HUDEP-2 (cell line): ENCODE results near the gene RHEX.
"Not testable (repeated sequence)": the region's sequence is repeated elsewhere in the genome, so short reads cannot be mapped to it uniquely, and the experiment has no call there.

Source experiments
- DNase-seq, 76 experiments: peaks; one replicate each; lab custom pipeline; 2025; ENCODE audit not compliant: unreplicated experiment in 76 of 76; lab: John Stamatoyannopoulos, UW

Gene RHEX, protein sequence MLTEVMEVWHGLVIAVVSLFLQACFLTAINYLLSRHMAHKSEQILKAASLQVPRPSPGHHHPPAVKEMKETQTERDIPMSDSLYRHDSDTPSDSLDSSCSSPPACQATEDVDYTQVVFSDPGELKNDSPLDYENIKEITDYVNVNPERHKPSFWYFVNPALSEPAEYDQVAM

DNA sequence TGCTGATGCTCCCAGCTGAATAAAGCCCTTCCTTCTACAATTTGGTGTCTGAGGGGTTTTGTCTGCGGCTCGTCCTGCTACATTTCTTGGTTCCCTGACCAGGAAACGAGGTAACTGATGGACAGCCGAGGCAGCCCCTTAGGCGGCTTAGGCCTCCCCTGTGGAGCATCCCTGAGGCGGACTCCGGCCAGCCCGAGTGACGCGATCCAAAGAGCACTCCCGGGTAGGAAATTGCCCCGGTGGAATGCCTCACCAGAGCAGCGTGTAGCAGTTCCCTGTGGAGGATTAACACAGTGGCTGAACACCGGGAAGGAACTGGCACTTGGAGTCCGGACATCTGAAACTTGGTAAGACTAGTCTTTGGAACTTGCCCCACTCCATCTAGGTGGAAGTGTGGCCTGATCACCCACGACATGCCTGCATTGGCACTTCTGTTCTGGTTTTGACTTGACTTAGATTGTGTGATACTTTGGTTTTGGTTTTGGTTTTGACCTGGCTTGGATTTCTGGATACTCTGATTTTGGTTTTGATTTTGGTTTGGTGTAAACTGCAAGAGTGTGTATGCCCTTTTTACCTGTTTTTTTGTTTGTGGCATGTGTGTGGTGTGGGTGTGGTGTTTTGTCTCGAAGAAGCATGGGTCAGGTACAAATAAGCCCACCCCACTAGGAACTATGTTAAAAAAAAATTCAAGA lies at the start of gene RHEX:
Gene RHEX, plus strand, starts transcription at position 255 of the 692 bp plus-strand sequence. CDS start 44,656 bp downstream, outside the sequence.
- not testable (repeated sequence) for DNase-seq

DNA sequence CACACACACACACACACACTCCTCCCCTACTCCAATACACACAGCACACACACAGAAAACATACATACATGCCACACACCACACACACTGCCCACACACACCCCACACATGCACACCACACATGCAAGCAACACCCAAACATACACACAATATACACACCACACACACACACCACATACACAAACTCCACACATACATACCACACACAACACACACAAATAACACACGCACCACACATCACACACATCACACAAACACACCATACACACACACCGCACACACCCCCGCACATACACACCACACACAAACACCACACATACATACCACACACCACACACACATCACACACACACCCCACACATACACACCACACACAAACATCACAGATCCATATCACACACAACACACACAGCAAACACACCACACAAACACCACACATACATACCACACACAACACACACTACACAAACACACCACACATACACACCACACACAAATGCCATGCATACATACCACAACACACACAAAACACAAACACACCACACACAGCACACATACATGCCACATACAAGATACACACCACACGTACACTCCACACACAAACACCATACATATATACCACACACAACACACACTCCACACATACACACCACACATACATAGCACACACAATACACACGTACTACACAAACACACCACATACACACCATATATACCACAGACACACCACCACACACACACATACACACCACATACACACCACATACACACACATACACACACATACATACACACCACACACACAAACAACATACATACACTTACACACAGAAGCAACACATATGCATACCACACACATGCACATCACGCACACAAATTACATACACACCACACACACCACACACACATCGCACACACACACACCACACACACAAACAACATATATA lies 48.8 kb upstream of the RHEX start:
- no peak for DNase-seq

DNA sequence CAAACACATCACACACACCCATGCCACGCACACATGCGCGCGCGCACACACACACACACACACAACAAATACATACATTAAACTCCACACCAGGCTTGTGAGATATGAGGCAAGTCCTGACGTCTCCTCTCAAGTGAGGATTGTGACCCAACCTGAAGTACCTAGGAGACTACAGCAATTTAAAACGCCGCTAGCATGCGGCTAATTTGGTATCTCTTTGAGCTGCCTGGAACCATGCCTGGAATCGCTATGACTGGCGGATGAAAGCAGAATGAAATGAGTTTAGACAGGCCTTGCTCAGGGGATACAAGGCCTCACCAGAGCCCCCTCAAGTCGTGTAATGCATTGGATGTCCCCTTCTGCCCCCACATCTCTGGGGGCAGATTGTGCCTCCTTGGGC lies 48.1 kb upstream of the RHEX start:
- DNase-seq, result peak in 1 of 76 experiments; percentile 11

DNA sequence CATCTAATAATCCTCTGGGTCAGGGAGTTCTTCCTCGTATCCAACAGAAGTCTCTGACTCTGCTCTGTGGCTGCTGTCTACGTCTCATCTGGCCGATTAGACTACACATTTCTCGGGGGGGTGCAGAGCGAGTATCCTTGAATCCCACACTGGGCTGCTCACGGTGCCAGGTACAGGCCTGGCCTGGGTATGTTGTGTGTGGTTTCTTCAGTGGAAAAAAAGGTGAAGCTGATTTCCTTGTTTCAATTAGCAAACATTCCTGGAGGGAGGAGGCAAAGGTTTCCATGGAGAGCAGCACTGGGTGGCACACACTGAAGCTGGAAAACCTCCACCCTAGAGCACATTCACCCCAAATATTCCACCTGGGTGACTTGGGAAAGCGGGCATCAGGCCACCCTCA lies 47.7 kb upstream of the RHEX start:
- no peak for DNase-seq

DNA sequence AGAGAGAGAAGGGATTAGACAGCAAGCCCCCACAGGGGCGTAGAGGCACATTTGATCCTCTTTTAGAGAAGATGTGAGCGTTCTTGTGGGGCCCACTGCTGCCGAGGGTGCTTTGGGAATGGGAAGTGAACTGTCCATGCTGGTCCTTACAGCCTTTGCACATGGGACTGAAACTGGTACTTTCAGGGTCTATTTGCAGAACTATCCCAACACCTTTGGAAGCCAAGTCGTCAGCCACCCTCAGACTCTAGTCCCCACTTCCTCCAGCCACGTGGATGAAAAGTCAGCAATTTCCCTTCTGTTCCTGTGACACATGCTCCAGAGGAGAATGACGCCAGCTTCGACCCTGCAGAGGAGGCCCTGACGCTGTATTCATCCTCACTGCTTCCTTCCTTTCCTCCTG lies 47.2 kb upstream of the RHEX start:
- no peak for DNase-seq

DNA sequence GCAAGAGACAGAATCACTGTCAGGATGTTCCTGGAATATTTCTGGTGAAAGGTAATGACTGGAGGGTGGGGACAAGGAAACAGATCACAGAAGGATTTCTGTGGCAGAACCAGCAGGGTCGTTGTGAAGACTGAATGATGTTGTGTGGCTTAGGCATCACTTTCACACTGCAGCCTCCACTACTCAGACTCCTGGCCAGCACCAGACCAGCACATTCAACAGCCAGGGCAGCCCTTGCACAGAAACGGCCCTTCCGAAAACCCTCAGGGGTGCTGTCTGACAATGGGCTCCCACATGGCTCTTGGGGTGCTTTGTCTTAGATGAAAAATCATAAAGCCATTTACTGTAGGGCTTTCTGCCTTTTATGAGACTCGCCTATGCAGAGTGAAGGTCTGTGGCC lies 46.0 kb upstream of the RHEX start:
- no peak for DNase-seq

DNA sequence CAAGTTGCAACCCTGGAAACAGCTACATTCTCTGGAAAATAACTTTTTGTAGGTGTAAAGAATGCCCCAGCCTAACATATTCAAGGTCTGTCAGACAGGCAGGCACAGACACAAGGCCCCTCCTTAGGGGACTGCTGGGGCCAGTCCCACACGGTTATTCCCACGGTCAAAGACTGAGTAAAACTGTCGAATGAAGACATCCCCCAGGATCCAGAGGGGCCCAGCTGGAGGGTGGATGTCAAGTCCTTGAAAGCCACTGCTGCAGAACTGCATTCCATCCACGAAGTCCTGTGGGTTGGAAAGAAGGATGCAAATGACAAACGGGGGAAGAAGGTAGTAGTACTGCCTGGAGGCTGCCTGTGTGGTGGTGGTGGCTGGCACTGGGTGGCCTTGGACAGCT lies 42.9 kb upstream of the RHEX start:
- no peak for DNase-seq

DNA sequence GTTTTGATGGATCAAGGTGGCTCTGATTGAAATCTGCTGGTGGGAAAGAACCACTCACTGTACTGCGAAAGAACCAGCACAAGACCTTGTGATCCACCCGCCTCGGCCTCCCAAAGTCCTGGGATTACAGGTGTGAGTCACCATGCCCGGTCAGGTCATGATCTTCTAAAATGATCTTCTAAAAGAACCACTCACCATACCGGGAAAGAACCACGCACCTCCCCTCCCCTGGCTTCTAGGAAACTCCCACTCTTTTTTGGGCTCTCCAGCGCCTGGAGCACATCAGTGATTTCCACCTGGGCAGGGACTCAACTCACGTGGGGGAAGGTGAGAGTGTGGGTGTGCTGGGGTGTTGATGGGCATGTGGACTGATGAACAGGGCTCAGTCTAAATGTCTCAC lies 41.9 kb upstream of the RHEX start:
- DNase-seq, result no peak

DNA sequence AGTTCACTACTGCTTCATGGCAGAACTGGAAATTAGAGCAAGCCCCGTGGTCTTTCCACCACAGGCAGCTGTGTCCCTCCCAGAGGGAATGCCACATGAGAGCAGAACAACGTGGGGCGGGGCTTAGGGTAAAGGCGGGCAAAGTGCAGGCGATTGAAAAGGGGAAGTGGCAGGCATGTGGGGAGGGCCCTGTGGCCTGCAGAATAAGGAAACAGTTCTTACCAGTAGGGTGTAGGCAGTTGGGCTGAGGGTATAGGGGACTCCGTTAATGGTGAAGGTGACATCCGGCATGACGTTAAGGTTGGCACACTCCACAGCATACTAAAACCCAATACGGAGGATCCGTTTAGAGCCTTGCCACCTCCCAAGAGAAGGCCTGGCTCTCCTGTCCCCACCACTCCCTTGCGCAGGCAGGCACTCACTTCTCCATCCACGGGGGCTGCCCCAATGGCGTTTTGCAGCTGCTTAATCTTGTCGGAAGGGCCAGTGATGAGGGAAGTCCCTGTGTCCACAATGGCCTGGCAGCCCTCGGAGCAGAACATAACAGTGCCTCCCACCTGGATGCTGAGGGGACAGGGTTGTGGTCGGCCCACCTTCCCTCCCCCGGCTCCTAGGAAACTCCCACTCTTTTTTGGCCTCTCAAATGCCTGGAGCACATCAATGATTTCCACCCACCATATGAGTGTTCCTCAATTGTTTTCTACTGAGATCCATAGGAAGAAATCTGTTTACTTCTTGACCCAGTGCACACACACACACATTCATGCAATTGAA lies 40.7 kb upstream of the RHEX start:
- DNase-seq, result peak in 73 of 76 experiments; percentile 22 to 86 (median 69)

DNA sequence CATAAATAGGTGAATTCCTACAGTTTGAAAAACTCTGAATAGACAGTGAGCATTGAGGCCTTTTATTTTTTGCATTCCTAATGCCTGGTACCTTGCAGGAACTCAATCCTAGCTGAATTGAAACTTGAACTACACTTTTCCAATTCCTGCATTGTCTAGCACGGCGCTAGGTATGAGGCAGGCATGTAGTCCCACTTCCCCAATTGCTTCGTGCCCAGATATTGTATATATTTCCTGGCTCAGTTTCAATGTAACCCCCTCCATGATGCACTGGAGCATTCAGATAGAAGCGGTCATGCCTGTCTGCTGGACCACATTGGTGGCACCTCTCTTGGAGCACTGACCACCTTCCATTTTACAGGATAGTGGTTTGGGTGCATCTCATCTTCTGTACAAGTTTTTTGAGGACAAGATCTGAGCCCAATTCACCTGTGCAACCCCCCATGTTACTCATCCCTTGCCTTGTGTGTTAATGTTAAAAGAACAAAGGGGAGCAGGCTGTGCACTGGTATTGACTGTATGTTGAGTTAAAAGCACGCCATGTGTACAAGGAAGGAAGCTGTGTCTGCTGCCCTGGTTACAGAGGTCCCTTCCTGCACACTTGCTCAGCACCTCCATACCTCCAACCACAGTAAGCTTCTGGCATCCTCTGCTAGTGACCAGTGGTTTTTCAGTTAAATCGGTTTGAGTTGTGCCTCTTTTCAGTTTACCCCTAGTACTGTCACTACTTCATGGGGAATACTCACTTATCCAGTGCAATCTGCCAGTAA lies 39.8 kb upstream of the RHEX start:
- DNase-seq, result no peak

DNA sequence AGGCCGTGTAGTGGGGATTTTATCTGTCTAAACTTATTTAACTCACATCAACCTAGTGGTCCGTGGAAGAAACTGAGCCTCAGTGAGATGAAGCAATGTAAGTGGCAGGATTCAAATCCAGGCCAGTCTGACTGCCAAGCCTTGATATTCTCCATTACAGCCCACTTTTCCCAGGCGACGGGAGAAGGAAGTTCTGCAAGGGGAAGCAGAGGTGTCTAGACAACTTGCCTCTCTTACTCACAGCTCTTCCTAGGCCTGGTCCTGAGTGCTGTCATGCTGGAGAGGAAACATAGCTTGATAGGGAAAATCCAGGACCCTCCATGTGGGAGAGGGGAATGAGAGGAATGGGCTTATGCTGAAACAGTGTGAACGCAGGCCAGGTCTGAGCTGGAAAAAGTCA lies 38.4 kb upstream of the RHEX start:
- no peak for DNase-seq

DNA sequence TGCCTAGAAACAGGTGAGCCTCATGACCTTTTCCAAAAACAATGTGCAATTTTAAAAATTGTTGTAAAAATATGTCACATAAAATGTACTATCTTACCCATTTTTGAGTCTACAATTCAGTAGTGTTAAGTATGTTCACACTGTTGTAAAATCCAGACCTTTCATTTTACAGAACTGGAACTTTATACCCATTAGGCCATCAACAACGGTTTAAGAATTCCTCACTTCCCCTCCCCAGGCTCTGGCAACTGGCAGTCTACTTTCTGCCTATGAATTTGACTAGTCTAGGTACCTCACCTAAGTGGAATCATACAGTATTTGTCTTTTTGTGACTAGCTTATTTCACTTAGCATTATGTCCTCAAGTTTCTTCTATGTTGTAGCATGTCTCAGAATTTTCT lies 37.9 kb upstream of the RHEX start:
- no peak for DNase-seq

DNA sequence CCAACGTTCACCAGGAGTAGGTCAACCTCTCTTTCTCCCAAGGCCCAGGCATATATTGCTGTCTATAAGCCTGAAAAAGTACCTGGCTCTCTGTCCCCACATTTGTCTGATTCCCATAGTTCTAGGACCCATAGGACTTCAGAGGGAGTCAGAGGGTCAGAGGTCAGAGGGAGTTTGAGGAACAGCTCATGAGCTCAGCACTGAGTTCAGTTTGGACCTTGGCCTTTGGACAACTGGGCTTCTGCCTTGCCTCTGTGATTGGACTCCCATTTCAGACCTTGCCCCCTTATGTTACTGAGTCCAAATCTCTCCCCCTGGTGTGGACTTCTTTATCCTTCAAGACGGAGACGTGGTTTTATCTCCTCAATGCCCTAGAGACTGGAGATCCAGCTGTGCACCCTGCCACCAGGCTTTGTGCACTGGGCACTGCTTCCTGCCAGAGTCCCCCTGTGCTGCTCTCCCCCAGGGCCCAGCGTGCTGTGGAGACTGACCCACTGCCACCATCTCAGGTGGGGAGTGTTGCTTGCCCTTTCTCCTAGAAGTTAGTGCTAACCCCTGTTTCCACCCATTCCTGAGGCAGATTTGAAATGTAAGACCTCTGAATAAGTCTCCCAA lies 32.5 kb upstream of the RHEX start:
- DNase-seq, result no peak

DNA sequence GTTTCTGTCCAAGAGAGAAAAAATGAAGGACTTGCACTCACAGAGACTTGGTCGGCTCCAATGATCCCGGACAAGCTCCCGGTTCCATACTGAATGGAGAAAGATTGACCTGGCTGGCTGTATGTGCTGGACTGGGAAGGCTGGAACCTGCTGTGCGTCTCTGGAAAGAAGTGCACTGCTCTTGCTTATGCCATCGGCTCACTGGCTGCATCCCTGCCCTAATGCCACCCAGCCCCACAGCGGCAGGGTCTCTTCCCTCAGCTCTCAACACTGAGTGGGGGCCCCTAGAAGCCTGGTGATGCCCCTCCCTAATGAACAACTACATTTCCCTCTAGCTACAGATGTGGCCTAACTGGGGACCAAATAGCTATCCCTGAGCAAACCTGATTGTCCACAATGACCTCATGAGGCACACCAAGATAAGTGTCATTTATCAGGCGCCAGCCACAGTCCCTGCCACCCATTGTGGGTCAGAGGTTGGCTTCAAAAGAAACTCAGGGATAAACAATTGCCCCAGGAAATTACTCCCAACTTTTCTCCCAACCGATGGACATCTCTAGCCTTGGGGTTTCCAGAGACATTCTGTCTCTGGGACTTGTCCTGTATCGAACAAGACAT lies 31.9 kb upstream of the RHEX start:
- peak in 30 of 76 experiments; percentile 7 to 57 (median 32) for DNase-seq

DNA sequence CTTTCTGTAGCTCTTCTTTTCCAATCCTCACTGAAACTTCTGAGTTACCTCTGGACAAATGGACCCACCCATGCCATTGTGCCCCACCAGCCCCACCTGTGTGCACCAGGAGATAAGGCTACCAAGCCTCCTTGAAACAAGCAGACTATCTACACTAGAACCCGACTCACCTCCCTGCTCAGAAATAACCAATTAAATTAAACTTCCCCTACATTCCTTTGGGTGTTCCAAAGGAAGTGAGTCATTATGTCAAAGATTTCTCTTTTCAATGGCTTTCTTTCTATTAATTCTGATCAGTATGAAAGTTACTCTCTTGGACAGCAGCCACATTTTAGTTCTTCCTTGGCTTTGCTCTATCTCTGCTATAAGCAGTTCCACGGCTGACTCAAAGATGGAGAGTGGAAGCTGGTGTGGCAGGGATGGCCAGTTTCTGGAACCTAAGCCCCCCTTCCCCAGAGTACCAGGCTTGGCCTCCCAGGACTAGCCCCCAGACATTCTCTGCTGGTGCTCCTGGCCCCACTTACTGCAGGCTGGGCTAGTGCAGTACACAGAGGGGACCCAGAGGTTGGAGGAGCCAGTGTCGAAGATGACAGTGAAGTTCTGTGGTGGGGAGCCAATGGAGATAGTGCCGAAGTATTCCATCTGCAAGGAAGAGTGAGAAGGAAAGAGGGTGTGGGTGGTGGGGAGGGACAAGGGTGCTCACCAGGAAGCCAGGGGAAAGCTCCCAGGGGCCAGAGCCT lies 31.2 kb upstream of the RHEX start:
- DNase-seq, result peak in 8 of 76 experiments; percentile 19 to 52 (median 34)

DNA sequence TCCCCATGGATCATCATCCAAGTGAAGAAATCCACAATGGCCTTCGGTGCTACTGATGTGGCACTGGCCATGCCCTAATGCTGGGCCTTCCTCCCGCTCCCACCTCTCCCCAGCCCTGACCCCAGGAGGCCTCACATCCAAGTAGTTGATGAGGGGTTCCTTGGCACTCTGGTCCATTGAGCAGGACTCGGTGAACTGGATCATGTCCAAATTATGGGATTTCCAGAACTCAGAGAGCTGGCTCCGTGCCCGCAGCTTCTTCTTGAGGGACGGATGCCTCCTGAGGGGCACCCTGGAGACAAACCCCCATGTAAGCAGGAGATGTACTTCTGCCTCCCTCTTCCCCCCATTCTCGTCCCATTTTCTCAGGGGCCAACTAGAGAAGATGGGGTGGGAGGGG lies 30.2 kb upstream of the RHEX start:
- DNase-seq, result no peak

DNA sequence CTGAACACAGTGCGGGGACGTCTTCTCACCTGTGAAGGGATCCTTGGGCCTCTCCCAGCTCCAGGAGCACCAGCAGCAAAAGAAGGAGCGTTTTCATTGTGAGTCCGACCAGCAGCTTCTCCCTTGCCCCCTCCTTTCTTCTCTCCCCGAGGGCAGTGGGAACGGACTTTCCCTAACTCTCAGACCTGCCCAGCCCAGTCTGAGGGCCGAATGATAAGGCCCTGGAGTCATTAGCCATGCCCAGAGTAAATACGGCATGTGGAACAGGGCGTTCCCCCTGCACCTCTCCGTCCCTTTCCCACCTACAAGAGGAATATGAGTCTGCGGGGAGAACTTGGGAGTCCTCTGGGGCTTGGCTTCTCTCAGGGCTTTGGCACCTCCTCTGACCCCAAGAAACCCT lies 29.3 kb upstream of the RHEX start, which contains the start of gene CTSE:
Gene CTSE, minus strand, starts transcription at position 201 of the 400 bp plus-strand sequence. Its CDS starts 104 bp downstream, at position 97.
- DNase-seq, result peak in 2 of 76 experiments; percentile 10 to 13

DNA sequence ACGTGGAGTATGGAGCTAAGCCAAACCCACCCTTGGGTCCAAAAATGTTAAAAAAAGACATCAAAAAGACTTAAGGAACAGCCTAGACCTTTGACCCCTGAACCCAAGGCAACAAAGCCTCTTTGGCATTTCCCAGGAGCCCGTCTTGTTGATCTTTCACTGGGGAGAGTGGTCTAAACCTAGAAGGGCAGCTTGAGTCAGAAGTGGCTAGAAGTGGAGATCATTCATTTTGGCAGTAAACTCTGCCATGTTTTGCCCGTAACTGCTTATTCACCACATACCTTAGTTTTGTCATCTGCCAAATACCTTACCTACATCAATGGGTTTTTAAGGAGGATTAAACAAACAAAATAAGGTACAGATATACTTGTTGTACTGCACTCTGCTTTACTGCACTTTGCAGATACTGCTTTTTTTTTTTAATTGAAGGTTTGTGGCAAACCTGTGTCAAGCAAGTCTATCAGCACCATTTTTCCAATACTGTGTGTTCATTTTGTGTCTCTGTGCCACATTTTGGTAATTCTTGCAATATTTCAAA lies 27.6 kb upstream of the RHEX start:
- no peak for DNase-seq
